Measurements from ENCODE around the gene PTGIS. TPM values are rescaled to one million over a fixed set of nuclear protein-coding genes. Genes with fewer than 3 reads are reported as not detected.

The PTGIS gene
- total RNA-seq, 1 experiment from 2014 or later, result 20.0 TPM

GRCh38 chr20:49517805-49518100, 50.2 kb downstream of the PTGIS start:
- Mint-ChIP-seq H3K9me3 (no peaks in the 10 kb centered on the region), H3K4me1 (peaks cover 6 to 10% of the 10 kb centered on the region in 2 experiments), H3K27me3 (ENCODE audit: low read depth) (no peaks in the 10 kb centered on the region), H3K36me3 (ENCODE audit: insufficient read depth in 1 of 3, low read depth in 3 of 3) (peaks cover 3 to 9% (median 4%) of the 10 kb centered on the region in 3 experiments; a peak in 6 of 7 replicates), H3K27ac (no peak overlapping the region), H3K4me3 (no peak overlapping the region)
- Histone ChIP-seq H3K56ac (ENCODE audit: insufficient read length, low read depth, low read length) (no peak overlapping the region), H3T11ph (ENCODE audit: low read length) (no peak overlapping the region), H2BK120ac (ENCODE audit: low read depth, low read length, poor library complexity, severe bottlenecking) (no peak overlapping the region), H2AK5ac (ENCODE audit: insufficient read length, low read length) (no peak overlapping the region), H3K27ac (ENCODE audit: insufficient read length, low read depth, low read length) (no peak overlapping the region), H3K4me2 (ENCODE audit: insufficient read depth, insufficient read length, low read length) (no peak overlapping the region), H2BK12ac (ENCODE audit: insufficient read length, low read depth, low read length) (no peak overlapping the region), H3K4me1 (ENCODE audit: insufficient read depth, low read length) (no peaks in the 10 kb centered on the region), H3K27me3 (ENCODE audit: insufficient read depth, low read length) (no peaks in the 10 kb centered on the region), H4K8ac (replicated peaks; ENCODE audit: insufficient read length, low read depth, low read length) (no peak overlapping the region), H2BK15ac (ENCODE audit: low read depth, low read length) (no peak overlapping the region), H3K9me3 (ENCODE audit: control insufficient read depth, low read depth, low read length) (no peaks in the 10 kb centered on the region), H2BK20ac (ENCODE audit: low read depth, low read length, poor library complexity, severe bottlenecking) (no peak overlapping the region), H3K9ac (ENCODE audit: extremely low read depth, insufficient read length, low read length) (no peak overlapping the region), H4K20me1 (ENCODE audit: control insufficient read depth, insufficient read depth, insufficient read length) (no peaks in the 10 kb centered on the region), H3K18ac (ENCODE audit: insufficient read length, low read depth, low read length) (no peak overlapping the region), H3K4ac (ENCODE audit: low read depth, low read length) (no peak overlapping the region), H3K14ac (ENCODE audit: insufficient read depth, low read length) (no peak overlapping the region), H3K79me2 (ENCODE audit: insufficient read depth, low read length) (no peaks in the 10 kb centered on the region), H3K79me1 (ENCODE audit: insufficient read depth, low read depth, low read length, poor library complexity, severe bottlenecking) (no peaks in the 10 kb centered on the region), H3K23ac (ENCODE audit: insufficient read length, low read depth, low read length) (no peak overlapping the region), H2BK5ac (ENCODE audit: insufficient read length, low read length) (no peak overlapping the region), H4K91ac (ENCODE audit: insufficient read length, low read depth, low read length) (no peak overlapping the region), H4K5ac (ENCODE audit: insufficient read length, low read depth, low read length) (no peak overlapping the region), H3K23me2 (ENCODE audit: insufficient read length, low read depth, low read length, poor library complexity, severe bottlenecking) (no peaks in the 10 kb centered on the region), H2AFZ (ENCODE audit: low read length) (no peak overlapping the region)
- DNase-seq, result no peak
- no CpG with 5 or more reads among the region's 4 CpGs for WGBS (ENCODE audit: extremely low coverage, insufficient read length, low lambda C conversion rate)
- TF ChIP-seq CTCF (conservative IDR thresholded peaks at IDR 0.05), result no peak

Measured in H9 (cell line).